IPS-18c (cell line): ENCODE data around the gene TOB1.
"Not testable (repeated sequence)": the region's sequence is repeated elsewhere in the genome, so short reads cannot be mapped to it uniquely, and the experiment has no call there.

Experiments
- H3K4me3 ChIP-seq: 2 replicates; pipeline ENCODE4 v1.7.0; 2013; ENCODE audit warnings: low read depth, mild to moderate bottlenecking, low read length, moderate library complexity; ENCODE audit not compliant: insufficient read depth
- H3K9me3 ChIP-seq: one replicate; pipeline ENCODE4 v1.6.1; 2013; ENCODE audit warnings: mild to moderate bottlenecking, low read length, moderate library complexity; ENCODE audit not compliant: control insufficient read depth, insufficient read depth

Gene TOB1

GRCh38 chr17:50900383-50900892, 34.3 kb upstream of the TOB1 start:
- Histone ChIP-seq H3K4me3 (no peak overlapping the region), H3K9me3 (no peaks in the 10 kb centered on the region)

- no peak overlapping the region for H3K4me3 ChIP-seq
- no peaks in the 10 kb centered on the region for H3K9me3 ChIP-seq
These were observed 33.6 kb upstream of the TOB1 start for GRCh38 chr17:50899559-50900319.

- Histone ChIP-seq H3K4me3 (no peak overlapping the region), H3K9me3 (no peaks in the 10 kb centered on the region)
These were observed 32.9 kb upstream of the TOB1 start for GRCh38 chr17:50899005-50899460.

- Histone ChIP-seq H3K4me3 (no peak overlapping the region), H3K9me3 (no peaks in the 10 kb centered on the region)
These were observed 32.3 kb upstream of the TOB1 start for GRCh38 chr17:50898369-50899004.

GRCh38 chr17:50894513-50894912, 28.4 kb upstream of the TOB1 start:
- not testable (repeated sequence) for H3K4me3 ChIP-seq, H3K9me3 ChIP-seq

- Histone ChIP-seq H3K9me3 (no peaks in the 10 kb centered on the region), H3K4me3 (no peak overlapping the region)
These were observed 27.2 kb upstream of the TOB1 start for GRCh38 chr17:50893183-50893993.

GRCh38 chr17:50892101-50892776, 26.1 kb upstream of the TOB1 start:
- H3K4me3 ChIP-seq, result no peak overlapping the region

DNA sequence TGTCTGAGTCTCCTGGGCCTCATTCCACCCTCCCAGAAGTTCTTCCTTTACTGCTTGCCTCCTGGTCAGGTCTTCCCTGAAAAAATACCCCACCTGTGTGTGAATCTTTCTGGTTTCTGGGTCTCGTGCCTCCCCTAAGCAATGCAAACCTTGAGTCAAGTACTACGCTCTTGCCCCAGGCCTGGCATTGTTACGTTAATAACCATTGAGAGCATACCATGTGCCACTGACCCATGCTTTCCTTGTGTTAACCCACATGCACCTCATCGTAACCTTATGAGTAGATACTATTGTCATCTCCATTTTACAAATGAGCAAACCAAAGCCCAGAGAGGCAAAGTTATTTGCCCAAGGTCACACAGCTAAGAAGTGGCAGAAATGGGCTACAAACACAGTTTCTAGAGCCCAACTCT, 25.4 kb upstream of the TOB1 start:
- H3K9me3 ChIP-seq, result no peaks in the 10 kb centered on the region

More at GRCh38 chr17:50892101-50892776, 26.1 kb upstream of the TOB1 start:
- no peaks in the 10 kb centered on the region for H3K9me3 ChIP-seq

DNA sequence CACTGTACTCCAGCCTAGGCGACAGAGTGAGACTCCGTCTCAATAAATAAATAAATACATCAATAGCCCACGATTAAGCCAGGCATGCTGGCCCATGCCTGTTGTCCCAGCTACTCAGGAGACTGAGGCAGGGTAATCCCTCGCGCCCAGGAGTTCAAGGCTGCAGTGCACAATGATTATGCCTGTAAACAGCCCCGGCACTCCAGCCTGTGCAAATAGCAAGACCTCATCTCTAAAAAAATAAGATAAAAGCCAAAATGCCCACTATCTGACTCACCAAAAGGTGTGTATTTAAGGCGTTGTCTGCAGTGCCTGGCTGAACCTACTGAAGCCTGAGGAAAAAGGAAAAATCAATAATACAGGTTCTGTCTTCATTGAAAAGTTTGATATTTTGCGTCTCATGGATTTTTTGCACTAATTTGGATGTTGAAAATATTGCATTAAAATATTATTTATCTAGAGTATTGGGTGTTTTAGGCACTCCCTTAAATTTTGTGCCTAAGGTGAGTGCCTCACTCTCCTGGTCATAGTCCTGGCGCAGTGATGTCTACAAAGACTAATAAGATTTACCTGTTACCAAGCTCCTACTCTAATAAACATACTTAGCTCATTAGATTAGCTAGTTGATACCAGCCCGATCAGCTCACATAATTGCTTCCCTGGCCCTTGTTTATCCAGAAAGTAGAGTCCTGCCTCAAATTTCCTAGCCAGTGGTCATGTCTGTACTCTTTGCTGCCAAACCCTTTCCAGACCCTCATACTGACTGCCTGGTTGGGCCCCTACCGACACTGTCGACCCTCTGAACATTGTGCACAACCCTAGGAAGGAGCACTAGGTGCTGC, 24.7 kb upstream of the TOB1 start:
- H3K4me3 ChIP-seq, result no peak overlapping the region

More for the DNA sequence above, 25.4 kb upstream of the TOB1 start:
- no peak overlapping the region for H3K4me3 ChIP-seq

DNA sequence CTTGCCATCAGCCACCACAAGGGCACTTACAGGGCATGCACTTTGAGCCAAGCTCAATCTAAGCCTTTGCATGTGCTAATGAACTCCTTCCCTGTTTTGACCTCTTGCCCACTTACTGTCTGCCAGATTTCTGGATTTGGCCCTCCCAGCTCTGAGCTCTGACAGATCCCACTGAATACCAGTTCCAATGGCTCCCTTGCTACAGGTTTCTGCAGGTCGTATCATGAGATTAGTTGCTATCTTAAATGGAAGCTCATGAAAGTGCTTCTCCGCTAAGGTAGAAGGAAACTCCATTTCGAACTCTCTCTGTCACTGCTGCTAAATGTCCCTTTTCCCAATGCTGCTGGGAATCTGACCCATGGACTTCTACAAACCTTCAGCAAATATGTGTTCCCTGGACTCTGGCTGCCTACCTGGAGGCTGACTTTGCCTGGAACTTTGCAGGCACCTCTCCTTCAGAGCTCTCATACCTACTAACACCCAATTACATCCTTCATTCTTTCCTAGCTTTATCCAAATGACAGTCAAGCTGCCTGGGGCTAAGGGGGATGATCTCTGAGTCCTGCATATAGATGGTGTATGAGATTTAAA, 23.5 kb upstream of the TOB1 start:
- no peaks in the 10 kb centered on the region for H3K9me3 ChIP-seq
- no peak overlapping the region for H3K4me3 ChIP-seq

More for the DNA sequence above, 24.7 kb upstream of the TOB1 start:
- no peaks in the 10 kb centered on the region for H3K9me3 ChIP-seq

- H3K4me3 ChIP-seq, result no peak overlapping the region
These were observed 21.6 kb upstream of the TOB1 start for GRCh38 chr17:50887705-50888245.

GRCh38 chr17:50884439-50885311, 18.5 kb upstream of the TOB1 start:
- Histone ChIP-seq H3K9me3 (no peaks in the 10 kb centered on the region), H3K4me3 (no peak overlapping the region)

More at GRCh38 chr17:50887705-50888245, 21.6 kb upstream of the TOB1 start:
- H3K9me3 ChIP-seq, result no peaks in the 10 kb centered on the region

- Histone ChIP-seq H3K4me3 (no peak overlapping the region), H3K9me3 (no peaks in the 10 kb centered on the region)
These were observed 17.8 kb upstream of the TOB1 start for GRCh38 chr17:50883850-50884438.

DNA sequence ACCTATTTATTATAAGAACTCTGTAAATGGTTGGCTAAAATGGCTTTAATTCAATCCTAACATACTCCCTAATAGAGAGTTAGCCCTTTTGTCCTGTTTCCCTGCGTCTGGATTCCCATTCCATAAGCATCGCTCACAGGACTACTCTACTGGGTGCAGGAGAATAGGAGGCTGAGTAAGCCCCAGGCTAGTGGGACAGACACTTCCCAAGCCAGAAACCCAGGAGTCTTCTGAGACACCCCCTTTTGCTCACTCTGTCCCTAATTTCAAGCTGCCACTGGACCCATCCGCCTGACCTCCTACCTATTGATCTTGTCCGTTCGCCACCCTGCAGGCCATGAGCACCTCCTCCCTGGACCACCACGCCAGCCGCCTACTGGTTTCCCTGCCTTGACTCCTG, 16.7 kb upstream of the TOB1 start:
- Histone ChIP-seq H3K4me3 (no peak overlapping the region), H3K9me3 (no peaks in the 10 kb centered on the region)

DNA sequence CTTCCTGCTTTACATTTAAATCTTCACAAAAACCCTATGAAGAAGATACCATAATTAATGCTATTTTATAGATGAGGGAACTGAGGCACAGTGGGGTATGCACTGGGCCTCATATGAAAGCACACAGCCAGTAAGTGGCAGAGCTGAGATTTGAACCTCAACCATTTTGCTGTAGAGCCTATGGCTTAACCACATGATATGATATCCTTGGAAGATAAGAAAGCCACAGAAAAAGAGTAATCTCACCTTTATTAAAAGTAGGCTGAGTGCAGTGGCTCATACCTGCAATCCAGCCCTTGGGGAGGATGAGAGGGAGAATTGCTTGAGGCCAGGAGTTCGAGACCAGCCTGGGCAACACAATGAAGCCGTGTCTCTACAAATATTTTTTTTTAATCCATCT, 15.0 kb upstream of the TOB1 start:
- Histone ChIP-seq H3K9me3 (no peaks in the 10 kb centered on the region), H3K4me3 (no peak overlapping the region)
